ENCODE data around the gene TMEM109. TPM values are rescaled to one million over a fixed set of nuclear protein-coding genes. Genes with fewer than 3 reads are reported as not detected.

The TMEM109 gene
- 10 to 100 TPM; 31.9 to 95.1 TPM for total RNA-seq

- peaks cover 0 to 5% of the 10 kb centered on the region in 2 donors for H3K9me3 Mint-ChIP-seq
- ATAC-seq: peak; percentile 53 to 80
- peak within 1 kb of the TSS; percentile 88 to 98 for H3K27ac Mint-ChIP-seq
- peak; percentile 86 to 88 for DNase-seq (ENCODE audit: low spot score in 2 of 2)
- H3K36me3 Mint-ChIP-seq: peaks cover 9 to 20% of the 10 kb centered on the region in 2 donors
Measured at GRCh38 chr11:60913793-60914632, at the start of gene TMEM109. TSS of gene TMEM109 (plus strand) at chr11:60914158. CDS start at chr11:60919694, 5,536 bp downstream.

GRCh38 chr11:60864856-60865513 is 49.0 kb upstream of the TMEM109 start:
- no peak for ATAC-seq
- Mint-ChIP-seq H3K27ac (no peak overlapping the region), H3K9me3 (no peaks in the 10 kb centered on the region), H3K36me3 (no peaks in the 10 kb centered on the region)
- no peak for DNase-seq (ENCODE audit: low spot score in 2 of 2)

GRCh38 chr11:60866911-60867870 is 46.8 kb upstream of the TMEM109 start, which contains the start of gene ZP1:
TSS of gene ZP1 (plus strand) at chr11:60867542. CDS start at chr11:60867562, 20 bp downstream.
- Mint-ChIP-seq H3K9me3 (no peaks in the 10 kb centered on the region), H3K27ac (no peak within 1 kb of the TSS), H3K36me3 (no peaks in the 10 kb centered on the region)
- DNase-seq (ENCODE audit: low spot score in 2 of 2): peak in 1 of 2 donors; percentile 49
- ATAC-seq: no peak

GRCh38 chr11:60867871-60868681 is 45.9 kb upstream of the TMEM109 start:
- H3K36me3 Mint-ChIP-seq: no peaks in the 10 kb centered on the region
- no peaks in the 10 kb centered on the region for H3K9me3 Mint-ChIP-seq
- ATAC-seq (no peak), DNase-seq (ENCODE audit: low spot score in 2 of 2) (peak in 1 of 2 donors; percentile 16)
- no peak overlapping the region for H3K27ac Mint-ChIP-seq

- no peaks in the 10 kb centered on the region for H3K9me3 Mint-ChIP-seq
- ATAC-seq (no peak), DNase-seq (ENCODE audit: low spot score in 2 of 2) (peak in 1 of 2 donors; percentile 23)
- no peaks in the 10 kb centered on the region for H3K36me3 Mint-ChIP-seq
- H3K27ac Mint-ChIP-seq: no peak overlapping the region
Measured at GRCh38 chr11:60868682-60869450, 45.1 kb upstream of the TMEM109 start.

- Mint-ChIP-seq H3K9me3 (no peaks in the 10 kb centered on the region), H3K27ac (peak overlapping the region in 1 of 2 donors; percentile 30), H3K36me3 (no peaks in the 10 kb centered on the region)
- ATAC-seq: no peak
- DNase-seq (ENCODE audit: low spot score in 2 of 2): peak in 1 of 2 donors; percentile 13
Measured at GRCh38 chr11:60869451-60869825, 44.5 kb upstream of the TMEM109 start.

- DNase-seq (ENCODE audit: low spot score in 2 of 2) (no peak), ATAC-seq (no peak)
- Mint-ChIP-seq H3K36me3 (no peaks in the 10 kb centered on the region), H3K27ac (no peak overlapping the region), H3K9me3 (no peaks in the 10 kb centered on the region)
Measured at GRCh38 chr11:60870276-60870675, 43.7 kb upstream of the TMEM109 start.

- DNase-seq (ENCODE audit: low spot score in 2 of 2) (peak in 1 of 2 donors; percentile 23), ATAC-seq (no peak)
- Mint-ChIP-seq H3K9me3 (no peaks in the 10 kb centered on the region), H3K27ac (peak overlapping the region in 1 of 2 donors; percentile 14), H3K36me3 (no peaks in the 10 kb centered on the region)
Measured at GRCh38 chr11:60870733-60871377, 43.1 kb upstream of the TMEM109 start.

- Mint-ChIP-seq H3K9me3 (no peaks in the 10 kb centered on the region), H3K27ac (no peak overlapping the region), H3K36me3 (no peaks in the 10 kb centered on the region)
- ATAC-seq (no peak), DNase-seq (ENCODE audit: low spot score in 2 of 2) (no peak)
Measured at GRCh38 chr11:60871378-60872061, 42.4 kb upstream of the TMEM109 start.

- Mint-ChIP-seq H3K36me3 (no peaks in the 10 kb centered on the region), H3K9me3 (no peaks in the 10 kb centered on the region), H3K27ac (no peak overlapping the region)
- ATAC-seq: no peak
- peak in 1 of 2 donors; percentile 44 for DNase-seq (ENCODE audit: low spot score in 2 of 2)
Measured at GRCh38 chr11:60872124-60872960, 41.6 kb upstream of the TMEM109 start.

GRCh38 chr11:60872961-60873524 is 40.9 kb upstream of the TMEM109 start:
- DNase-seq (ENCODE audit: low spot score in 2 of 2) (peak in 1 of 2 donors; percentile 30), ATAC-seq (no peak)
- Mint-ChIP-seq H3K9me3 (no peaks in the 10 kb centered on the region), H3K36me3 (no peaks in the 10 kb centered on the region), H3K27ac (no peak overlapping the region)

- no peaks in the 10 kb centered on the region for H3K9me3 Mint-ChIP-seq
- no peaks in the 10 kb centered on the region for H3K36me3 Mint-ChIP-seq
- DNase-seq (ENCODE audit: low spot score in 2 of 2) (peak in 1 of 2 donors; percentile 47), ATAC-seq (no peak)
- no peak overlapping the region for H3K27ac Mint-ChIP-seq
Measured at GRCh38 chr11:60873533-60873932, 40.4 kb upstream of the TMEM109 start.
